Measurements from ENCODE around the gene ATG14.
"Not testable (repeated sequence)": the region's sequence is repeated elsewhere in the genome, so short reads cannot be mapped to it uniquely, and the experiment has no call there.

The ATG14 gene

DNA sequence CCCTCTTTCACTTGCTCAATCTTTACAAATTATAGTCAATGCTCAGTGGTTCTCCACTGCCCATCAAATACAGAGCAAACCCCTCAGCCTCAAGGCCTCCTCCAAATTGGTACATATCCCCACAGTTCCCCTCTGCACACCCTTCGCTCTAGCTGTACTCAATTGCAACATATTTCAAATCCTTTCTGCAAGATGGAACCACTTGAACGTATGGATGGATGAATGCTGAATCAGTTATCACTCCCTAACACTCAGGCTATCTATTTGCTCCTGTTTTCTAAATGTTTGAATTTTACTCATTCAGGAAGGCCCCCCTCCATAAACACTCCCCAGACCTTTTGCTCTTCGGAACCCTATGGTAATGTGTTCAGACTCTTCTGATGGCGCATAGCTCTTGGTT is 24.5 kb downstream of the ATG14 start:
- no peak for FAIRE-seq
- no peak for DNase-seq (ENCODE audit: low spot score)

GRCh38 chr14:55386037-55386808 is 25.4 kb downstream of the ATG14 start:
- FAIRE-seq: no peak

GRCh38 chr14:55384536-55384935 is 27.1 kb downstream of the ATG14 start:
- no peak for DNase-seq (ENCODE audit: low spot score)
- FAIRE-seq: no peak

More at GRCh38 chr14:55386037-55386808, 25.4 kb downstream of the ATG14 start:
- no peak for DNase-seq (ENCODE audit: low spot score)

DNA sequence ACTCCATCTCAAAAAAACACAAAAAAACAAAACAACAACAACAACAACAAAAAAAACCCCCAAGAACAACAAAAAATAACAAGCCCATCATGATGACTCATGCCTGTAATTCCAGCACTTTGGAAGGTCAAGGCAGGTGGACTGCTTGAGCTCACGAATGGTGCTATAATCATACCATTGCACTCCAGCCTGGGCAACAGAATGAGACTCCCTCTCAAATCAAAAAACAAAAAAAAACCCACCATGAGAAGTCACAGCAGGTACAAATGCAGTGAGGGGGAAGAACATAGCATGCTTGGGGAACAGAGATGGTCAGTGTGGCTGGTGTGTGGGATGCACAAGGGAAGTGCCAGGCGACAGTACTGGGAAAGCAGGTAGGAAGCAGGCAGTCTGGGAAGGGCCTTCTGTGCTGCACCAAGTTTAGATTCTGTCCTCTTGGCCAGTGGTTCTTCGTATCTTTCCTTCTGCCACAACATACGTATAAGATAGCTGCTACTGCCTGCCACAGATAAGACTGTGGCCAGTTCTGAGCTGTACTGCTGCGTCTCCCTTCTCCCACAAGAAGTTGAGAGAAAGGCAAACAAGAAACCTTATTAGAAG is 28.0 kb downstream of the ATG14 start:
- no peak for DNase-seq (ENCODE audit: low spot score)
- peak; percentile 9 for FAIRE-seq

GRCh38 chr14:55383056-55383466 is 28.6 kb downstream of the ATG14 start:
- FAIRE-seq; DNase-seq (ENCODE audit: low spot score): not testable (repeated sequence)

- DNase-seq (ENCODE audit: low spot score) (no peak), FAIRE-seq (no peak)
These were observed 29.1 kb downstream of the ATG14 start for GRCh38 chr14:55382483-55382882.

DNA sequence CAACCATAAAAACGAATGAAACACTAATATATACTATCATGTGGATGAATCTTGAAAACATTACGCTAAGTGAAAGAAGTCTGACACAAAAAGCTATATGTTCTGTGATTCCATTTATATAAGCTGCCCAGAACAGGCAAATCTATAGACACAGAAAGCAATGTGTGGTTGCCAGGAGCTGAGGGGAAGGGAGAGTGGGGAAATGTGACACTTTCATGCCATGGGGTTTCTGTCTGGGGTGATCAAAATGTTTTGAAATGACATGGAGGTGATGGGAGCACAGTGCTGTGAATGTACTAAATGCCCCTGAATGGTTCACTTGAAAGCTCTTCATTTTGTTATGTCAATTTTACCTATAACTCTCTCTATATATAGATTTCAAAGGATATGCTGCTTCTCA is 30.1 kb downstream of the ATG14 start:
- no peak for FAIRE-seq

DNA sequence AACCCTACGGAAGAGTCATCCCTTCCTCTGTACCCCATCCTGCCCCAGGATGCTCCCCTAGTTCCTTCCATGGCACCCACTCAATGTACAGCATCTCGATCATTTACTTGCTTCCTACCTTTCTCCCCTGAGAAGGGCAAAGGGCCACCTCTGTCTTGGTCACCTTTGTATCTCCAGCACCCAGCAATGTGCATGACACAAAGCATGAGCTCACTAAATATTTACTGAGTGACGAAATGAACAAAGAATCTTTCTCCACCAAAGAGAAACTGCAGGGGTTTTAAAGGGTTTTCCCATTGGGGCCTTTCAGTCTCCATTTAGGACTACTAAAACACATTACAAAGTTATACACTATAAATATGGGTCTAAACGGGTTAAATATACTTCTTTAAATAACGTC is 30.6 kb downstream of the ATG14 start:
- DNase-seq (ENCODE audit: low spot score) (no peak), FAIRE-seq (no peak)

More for the DNA sequence above, 30.1 kb downstream of the ATG14 start:
- DNase-seq (ENCODE audit: low spot score): no peak

DNA sequence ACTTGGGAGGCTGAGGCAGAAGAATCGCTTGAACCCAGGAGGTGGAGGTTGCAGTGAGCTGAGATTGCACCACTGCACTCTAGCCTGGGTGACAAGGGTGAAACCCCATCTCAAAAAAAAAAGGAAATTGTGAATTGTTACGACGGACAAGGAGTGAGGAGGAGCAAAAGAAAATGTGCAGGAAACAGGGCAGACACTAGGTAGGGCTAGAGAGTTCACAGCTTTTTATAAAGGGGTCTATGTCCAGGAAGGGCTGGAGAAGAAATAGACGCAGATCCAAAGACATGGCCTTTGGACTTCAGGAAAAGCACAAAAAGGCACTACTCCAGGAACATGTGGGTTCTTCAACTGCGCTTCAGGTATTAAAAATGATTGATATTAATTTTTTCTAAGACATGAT is 34.4 kb downstream of the ATG14 start:
- no peak for DNase-seq (ENCODE audit: low spot score)
- FAIRE-seq: no peak

DNA sequence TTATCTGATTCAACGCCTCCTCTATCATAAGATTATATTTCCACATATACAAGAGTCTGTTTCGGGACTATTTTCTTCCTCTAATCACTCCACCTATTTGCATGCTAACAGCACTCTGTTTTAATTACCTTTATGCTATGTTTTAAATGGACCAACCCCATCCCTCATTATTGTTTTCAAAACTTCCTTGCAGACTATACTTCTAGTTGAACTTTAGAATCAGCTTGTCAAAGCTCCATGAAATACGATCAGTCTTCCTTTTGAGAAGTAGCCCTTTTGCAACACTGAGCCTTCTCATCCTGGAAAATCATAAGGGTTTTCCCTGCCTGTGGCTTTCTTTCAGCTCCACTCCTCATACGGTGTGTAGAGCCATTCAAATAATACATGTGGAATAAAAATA is 36.9 kb downstream of the ATG14 start:
- FAIRE-seq (no peak), DNase-seq (ENCODE audit: low spot score) (no peak)

DNA sequence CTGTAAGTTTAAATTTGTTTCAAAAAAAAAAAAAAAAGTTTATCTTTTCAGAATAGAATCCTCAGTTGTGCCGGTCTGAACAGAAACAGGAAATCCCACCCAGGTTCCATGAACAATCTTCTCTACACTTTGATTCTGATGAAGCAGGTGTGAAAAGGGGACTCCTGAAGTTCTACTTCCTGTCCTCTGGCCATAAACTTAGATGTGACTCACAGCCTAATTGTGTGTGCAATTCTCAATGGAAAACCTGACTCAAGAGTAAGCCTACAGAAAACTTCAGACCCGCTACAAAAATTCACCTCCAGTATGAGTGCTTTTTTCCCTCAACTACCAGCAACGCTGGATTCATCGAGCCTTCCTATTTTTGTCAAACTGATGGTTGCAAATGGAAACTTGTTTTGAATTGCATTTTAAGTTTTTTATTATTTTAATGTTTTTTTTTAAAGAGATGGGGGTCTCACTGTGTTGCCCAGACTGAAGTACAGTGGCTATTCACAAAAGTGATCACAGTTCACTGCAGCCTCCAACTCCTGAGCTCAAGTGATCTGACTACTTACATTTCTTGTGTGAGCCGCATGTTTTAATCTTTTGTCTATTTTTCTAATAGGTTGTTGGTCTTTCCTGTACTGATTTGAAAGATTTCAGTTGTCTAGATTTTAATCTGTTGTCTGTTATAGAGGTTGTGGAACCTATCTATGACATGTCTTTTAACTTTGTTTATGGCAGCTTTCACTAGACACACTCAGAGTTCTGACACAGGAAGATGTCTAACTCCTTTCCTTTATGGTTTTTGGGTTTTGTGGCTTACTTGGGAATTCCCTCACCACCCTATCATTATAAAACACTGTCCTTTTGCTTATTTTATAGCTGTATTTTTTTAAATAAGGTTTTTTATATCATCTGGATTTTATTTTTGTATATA is 37.6 kb downstream of the ATG14 start:
- FAIRE-seq: no peak
- peak; percentile 58 for DNase-seq (ENCODE audit: low spot score)

- FAIRE-seq (no peak), DNase-seq (ENCODE audit: low spot score) (no peak)
These were observed 38.8 kb downstream of the ATG14 start for GRCh38 chr14:55372825-55373224.

DNA sequence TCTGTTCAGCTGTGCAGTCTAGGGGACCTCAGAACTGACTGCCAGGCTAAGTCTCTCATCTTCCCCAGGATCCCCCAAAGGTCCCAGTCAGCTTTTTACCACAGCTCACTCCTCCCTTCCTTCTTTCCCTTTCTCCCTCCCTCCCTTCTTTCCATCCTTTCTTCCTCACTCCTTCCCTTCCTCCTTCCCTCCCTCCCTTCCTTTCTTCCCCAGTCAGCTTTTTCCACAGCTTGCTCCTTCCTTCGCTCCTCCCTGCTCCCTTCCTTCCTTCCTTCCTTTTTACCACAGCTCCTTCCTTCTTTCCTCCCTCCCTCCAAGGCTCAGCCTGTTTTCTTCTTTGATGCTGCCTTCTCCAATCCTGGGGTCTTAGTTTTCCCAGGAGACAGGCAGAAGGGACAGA is 39.2 kb downstream of the ATG14 start:
- FAIRE-seq: no peak
- no peak for DNase-seq (ENCODE audit: low spot score)

- DNase-seq (ENCODE audit: low spot score): no peak
- FAIRE-seq: no peak
These were observed 40.7 kb downstream of the ATG14 start for GRCh38 chr14:55370883-55371455.

DNA sequence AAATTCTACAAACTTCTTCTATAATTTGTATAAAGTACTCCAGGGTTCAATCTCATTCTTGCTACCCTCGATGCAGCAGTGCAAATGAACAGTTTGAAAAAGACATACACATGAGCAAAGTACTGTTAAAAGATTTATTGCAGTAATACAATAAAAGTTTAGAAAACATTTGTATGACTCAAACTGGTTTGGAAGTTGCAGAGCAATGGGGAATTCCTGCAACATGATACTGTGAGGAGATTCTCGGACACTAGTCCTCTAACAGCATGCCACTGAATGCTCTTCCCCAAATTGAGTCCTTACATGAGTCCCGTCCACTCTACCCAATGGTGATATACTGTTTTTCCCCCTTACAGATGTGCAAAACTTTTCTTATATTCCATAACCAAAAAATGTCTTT is 45.4 kb downstream of the ATG14 start:
- no peak for DNase-seq (ENCODE audit: low spot score)
- FAIRE-seq: peak; percentile 44

- FAIRE-seq (no peak), DNase-seq (ENCODE audit: low spot score) (no peak)
These were observed 50.4 kb downstream of the ATG14 start for GRCh38 chr14:55361190-55361589.

GRCh38 chr14:55359307-55359706 is 52.3 kb downstream of the ATG14 start:
- DNase-seq (ENCODE audit: low spot score) (no peak), FAIRE-seq (peak; percentile 95)

DNA sequence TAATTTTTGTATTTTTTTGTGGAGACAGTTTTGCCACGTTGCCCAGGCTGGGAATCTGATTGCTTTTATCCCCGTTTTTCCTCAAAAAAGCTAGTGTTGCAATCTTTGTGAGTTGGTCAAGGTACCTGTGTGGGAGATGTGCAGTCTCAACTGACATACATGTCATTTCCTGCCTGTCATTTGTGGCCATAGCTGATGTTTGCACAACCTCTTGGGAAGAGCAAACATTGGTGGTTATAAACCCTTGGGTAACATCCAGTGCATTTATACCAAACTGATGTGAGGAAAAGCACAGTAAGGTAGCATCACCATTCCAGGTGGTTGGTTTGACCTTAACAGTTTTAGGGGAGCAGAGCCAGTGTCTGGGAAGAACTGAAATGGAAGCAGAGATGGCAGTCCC is 54.7 kb downstream of the ATG14 start:
- no peak for DNase-seq (ENCODE audit: low spot score)
- FAIRE-seq: peak; percentile 81

GRCh38 chr14:55355922-55356321 is 55.7 kb downstream of the ATG14 start:
- DNase-seq (ENCODE audit: low spot score): no peak
- FAIRE-seq: no peak

GRCh38 chr14:55354500-55354899 is 57.1 kb downstream of the ATG14 start:
- FAIRE-seq (no peak), DNase-seq (ENCODE audit: low spot score) (peak; percentile 58)

DNA sequence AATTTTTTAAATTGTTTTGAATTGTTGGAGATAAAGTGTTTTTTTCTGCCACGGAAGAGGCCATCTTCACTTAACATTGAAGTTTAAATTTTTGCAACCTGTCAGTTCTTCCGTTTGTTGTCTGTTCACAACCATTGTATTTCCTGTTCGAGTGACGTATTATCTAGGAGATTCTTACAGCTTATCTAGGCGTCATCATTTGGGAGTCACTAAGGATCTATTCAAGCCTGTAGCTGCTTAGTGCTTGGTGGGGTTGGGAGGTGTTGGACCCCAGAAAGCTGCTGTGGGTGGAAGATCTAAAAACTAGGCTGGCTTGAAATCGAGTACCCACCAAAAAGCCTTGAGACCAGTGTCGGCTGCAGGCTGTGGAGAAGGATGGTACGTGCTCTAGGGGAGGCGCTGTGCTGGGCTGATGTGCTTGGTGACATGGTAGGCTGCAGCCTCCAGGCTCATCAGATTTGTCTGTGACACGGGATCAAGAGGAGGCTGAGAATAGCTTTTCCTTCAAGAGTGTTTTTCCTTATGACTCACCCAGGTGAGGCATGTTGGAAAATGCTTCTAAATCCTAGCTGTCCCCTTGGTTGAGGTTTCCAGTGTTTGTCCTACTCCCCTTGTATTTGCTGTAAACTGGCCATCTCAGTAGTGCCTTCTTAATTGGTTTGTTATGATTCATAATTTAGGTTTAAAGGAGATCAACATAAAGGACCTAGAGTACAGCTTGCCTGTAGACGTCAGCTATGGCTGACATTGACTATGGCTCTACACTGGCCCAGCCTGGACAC is 57.8 kb downstream of the ATG14 start:
- DNase-seq (ENCODE audit: low spot score) (no peak), FAIRE-seq (no peak)
